Naive thymus-derived CD4-positive, alpha-beta T cell (primary cell): Measurements from ENCODE around the gene CLEC4A. TPM values are rescaled to one million over a fixed set of nuclear protein-coding genes. Genes with fewer than 3 reads are reported as not detected.
A peak's percentile ranks its signal among the peaks of the same experiment; 100 is the strongest.

Experiments used
- ATAC-seq: fragments of 150-1000 bp; cut with Tn5 transposase; 2 replicates; pipeline ENCODE4 v1.10.0; 2021; ENCODE audit warnings: mild to moderate bottlenecking, moderate library complexity
- CTCF ChIA-PET: fragments of 350-600 bp; sonication (Branson Sonifier 250); formaldehyde crosslinking; loops from one replicate; lab custom pipeline; 2021; ENCODE audit warnings: antibody characterized with exemption; lab: Charles Lee
- POLR2A ChIA-PET: fragments of 350-600 bp; sonication (Branson Sonifier 250); formaldehyde crosslinking; loops from one replicate; lab custom pipeline; 2021; ENCODE audit warnings: antibody characterized with exemption, inconsistent platforms; lab: Charles Lee
- DNase-seq, 9 donors: peaks; one replicate each; pipeline versions ENCODE4 v3.0.0 to v3.0.0-alpha.2; 2020 to 2022; ENCODE audit warnings: mixed read lengths in 1 of 9
- H3K27ac ChIP-seq: one replicate; pipeline ENCODE4 v1.7.0; 2013; ENCODE audit warnings: mild to moderate bottlenecking, low read depth, low read length, moderate library complexity
- H3K27me3 ChIP-seq, 2 donors: one replicate each; pipeline ENCODE4 v1.7.0; 2013; ENCODE audit warnings: low read length in 2 of 2, mild to moderate bottlenecking in 2 of 2, moderate library complexity in 2 of 2; ENCODE audit not compliant: control insufficient read depth in 2 of 2, insufficient read depth in 2 of 2
- H3K36me3 ChIP-seq, 3 experiments: 1 replicate in 2 of 3; 2 replicates in 1 of 3; pipeline ENCODE4 v1.7.0; 2013; ENCODE audit warnings: low read length in 3 of 3, mild to moderate bottlenecking in 3 of 3, moderate library complexity in 1 of 3; ENCODE audit not compliant: insufficient read depth in 3 of 3, control insufficient read depth in 2 of 3
- H3K4me1 ChIP-seq, 2 donors: one replicate each; pipeline ENCODE4 v1.7.0; 2013; ENCODE audit warnings: low read length in 2 of 2, mild to moderate bottlenecking in 2 of 2, moderate library complexity in 1 of 2; ENCODE audit not compliant: control insufficient read depth in 2 of 2, insufficient read depth in 2 of 2
- H3K4me3 ChIP-seq: 2 replicates; pipeline ENCODE4 v1.7.0; 2013; ENCODE audit warnings: mild to moderate bottlenecking, low read length
- H3K9me3 ChIP-seq, 3 experiments: 1 replicate in 2 of 3; 2 replicates in 1 of 3; pipeline ENCODE4 v1.7.0; 2013; ENCODE audit warnings: low read length in 3 of 3; ENCODE audit not compliant: control insufficient read depth in 2 of 3
- H3K27ac Mint-ChIP-seq, 9 donors: one replicate each; pipeline ENCODE4 v1.8.0; 2020 to 2022; ENCODE audit warnings: mixed read lengths in 9 of 9, mild to moderate bottlenecking in 8 of 9, moderate library complexity in 5 of 9, inconsistent platforms in 2 of 9
- H3K27me3 Mint-ChIP-seq, 5 donors: one replicate each; pipeline ENCODE4 v1.8.0; 2021 to 2022; ENCODE audit warnings: mixed read lengths in 5 of 5, mild to moderate bottlenecking in 1 of 5
- H3K36me3 Mint-ChIP-seq, 5 donors: one replicate each; pipeline ENCODE4 v1.8.0; 2020 to 2022; ENCODE audit warnings: mixed read lengths in 5 of 5, mild to moderate bottlenecking in 3 of 5, inconsistent platforms in 1 of 5
- H3K4me1 Mint-ChIP-seq, 7 donors: one replicate each; pipeline ENCODE4 v1.8.0; 2020 to 2022; ENCODE audit warnings: mixed read lengths in 7 of 7, mild to moderate bottlenecking in 3 of 7, inconsistent platforms in 1 of 7
- H3K4me3 Mint-ChIP-seq, 10 donors: one replicate each; pipeline ENCODE4 v1.8.0; 2020 to 2022; ENCODE audit warnings: mild to moderate bottlenecking in 10 of 10, mixed read lengths in 10 of 10, moderate library complexity in 6 of 10, inconsistent platforms in 2 of 10
- H3K9me3 Mint-ChIP-seq, 11 donors: one replicate each; pipeline ENCODE4 v1.8.0; 2020 to 2022; ENCODE audit warnings: mixed read lengths in 11 of 11, mild to moderate bottlenecking in 4 of 11, inconsistent platforms in 1 of 11, moderate library complexity in 1 of 11
- intact Hi-C, 2 donors: fragments of 100-400 bp; cut with micrococcal nuclease; formaldehyde crosslinking; loops; one replicate each; pipeline ENCODE4 v1.15.1; 2023
- polyA plus RNA-seq, 2 donors: library from polyadenylated mRNA; unstranded; fragments of 300-500 nt; fragmentation: Illumina TruSeq; gene quantifications; one replicate each; pipeline ENCODE4 v1.2.3, GENCODE V29; 2021
- total RNA-seq, 6 experiments: library from RNA in 5 of 6; stranded (reverse) in 5 of 6; gene quantifications; 1 replicate in 5 of 6; 2 replicates in 1 of 6; pipeline ENCODE4 v1.2.3 and lab custom pipeline; 2021 to 2026

Gene CLEC4A
- total RNA-seq (10 to 100 TPM in 1 of 5 experiments, 1 to 10 TPM in 2, under 1 TPM in 2; 0.30 to 25.8 (median 1.3) TPM), polyA plus RNA-seq (1 to 10 TPM in 1 of 2 donors, under 1 TPM in 1; 0.59 to 2.1 TPM), total RNA-seq (lab: John Stamatoyannopoulos, UW) (not detected)

DNA sequence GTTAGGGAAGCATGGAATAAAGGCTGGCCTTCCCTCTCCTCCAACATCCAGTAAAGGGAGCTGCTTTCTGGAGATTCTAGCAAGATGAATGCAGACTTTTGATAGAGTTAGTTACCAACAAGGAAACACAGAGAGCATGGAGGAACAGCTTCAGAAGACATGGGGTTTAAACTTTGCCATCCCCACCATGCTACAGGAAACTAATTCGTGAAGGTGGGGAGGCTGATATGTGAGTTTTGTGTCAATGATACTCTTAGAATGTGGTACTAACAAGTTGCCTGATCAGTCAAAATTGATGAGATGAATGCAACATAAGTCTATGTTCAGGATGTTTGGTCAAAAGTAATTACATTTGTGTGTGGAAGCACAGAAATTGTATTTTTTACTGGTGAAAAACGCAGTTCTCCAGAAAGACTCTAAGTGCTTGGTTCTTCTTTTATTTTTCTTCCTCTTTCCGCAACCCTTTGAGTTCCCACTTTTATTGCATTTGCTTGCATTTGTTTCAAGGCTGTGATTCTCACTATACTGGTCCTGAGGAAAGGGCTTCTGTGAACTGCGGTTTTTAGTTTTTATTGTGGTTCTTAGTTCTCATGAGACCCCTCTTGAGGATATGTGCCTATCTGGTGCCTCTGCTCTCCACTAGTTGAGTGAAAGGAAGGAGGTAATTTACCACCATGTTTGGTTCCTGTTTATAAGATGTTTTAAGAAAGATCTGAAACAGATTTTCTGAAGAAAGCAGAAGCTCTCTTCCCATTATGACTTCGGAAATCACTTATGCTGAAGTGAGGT, at the start of gene CLEC4A:
TSS of gene CLEC4A (plus strand) at position 494 of the 789 bp plus-strand sequence. CDS start at position 756, 262 bp downstream.
- intact Hi-C loops, result no loop called here
- ATAC-seq (peak; percentile 60), DNase-seq (no peak)
- Histone ChIP-seq H3K9me3 (no peaks in the 10 kb centered on the region), H3K27me3 (no peaks in the 10 kb centered on the region), H3K4me3 (no peak within 1 kb of the TSS), H3K4me1 (peaks cover 0 to 8% of the 10 kb centered on the region in 2 donors), H3K27ac (no peak within 1 kb of the TSS), H3K36me3 (no peaks in the 10 kb centered on the region)
- Mint-ChIP-seq H3K36me3 (peaks cover 0 to 38% (median 6%) of the 10 kb centered on the region in 5 donors), H3K27ac (peak within 1 kb of the TSS in 6 of 9 donors; percentile 6 to 72 (median 64)), H3K27me3 (no peaks in the 10 kb centered on the region), H3K4me1 (peaks cover 13 to 44% (median 29%) of the 10 kb centered on the region in 7 donors), H3K9me3 (no peaks in the 10 kb centered on the region), H3K4me3 (peak within 1 kb of the TSS in 1 of 10 donors; percentile 7)
- ChIA-PET POLR2A (no interaction called here), CTCF (no interaction called here)

DNA sequence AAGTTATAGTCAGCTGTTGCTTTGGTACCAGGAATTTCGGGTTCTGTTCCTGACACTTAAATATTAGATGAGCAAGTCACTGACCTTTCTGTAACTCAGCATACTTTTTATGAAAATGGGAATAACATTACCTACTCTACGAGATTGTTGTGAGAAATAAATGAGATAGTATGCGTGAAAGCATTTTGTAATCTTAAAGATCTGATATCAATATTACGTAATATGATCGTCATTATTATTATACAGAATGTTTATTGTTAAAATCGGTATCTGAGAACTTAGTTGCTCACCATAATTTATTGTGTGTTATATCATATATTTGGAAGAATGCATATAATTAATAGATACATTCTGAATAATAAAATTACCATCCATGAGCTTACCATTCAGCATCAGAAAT, 47.5 kb upstream of the CLEC4A start:
- POLR2A ChIA-PET, result interaction anchor here (1.3 to 10.0 kb wide), 4 partner anchors 9 to 49 kb away, joined by 3 to 178 read pairs (median 8); partner anchors contain the start of genes C3AR1 and FOXJ2
- DNase-seq (no peak), ATAC-seq (no peak)
- Mint-ChIP-seq H3K36me3 (no peaks in the 10 kb centered on the region), H3K27me3 (peaks cover 0 to 2% (median 0%) of the 10 kb centered on the region in 5 donors), H3K4me3 (no peak overlapping the region), H3K4me1 (peaks cover 11 to 42% (median 29%) of the 10 kb centered on the region in 7 donors), H3K27ac (no peak overlapping the region), H3K9me3 (no peaks in the 10 kb centered on the region)
- no peaks in the 10 kb centered on the region for H3K9me3 ChIP-seq
- CTCF ChIA-PET, result interaction anchor here (1.2 to 7.8 kb wide), 3 partner anchors 30 to 216 kb away, joined by 4 to 158 read pairs (median 4); no protein-coding TSS in a partner anchor
- no peaks in the 10 kb centered on the region for H3K27me3 ChIP-seq
- H3K36me3 ChIP-seq, result no peaks in the 10 kb centered on the region
- no peak overlapping the region for H3K27ac ChIP-seq
- H3K4me3 ChIP-seq, result no peak overlapping the region
- H3K4me1 ChIP-seq, result peaks cover 9 to 32% of the 10 kb centered on the region in 2 donors
- intact Hi-C loops, result no loop called here

DNA sequence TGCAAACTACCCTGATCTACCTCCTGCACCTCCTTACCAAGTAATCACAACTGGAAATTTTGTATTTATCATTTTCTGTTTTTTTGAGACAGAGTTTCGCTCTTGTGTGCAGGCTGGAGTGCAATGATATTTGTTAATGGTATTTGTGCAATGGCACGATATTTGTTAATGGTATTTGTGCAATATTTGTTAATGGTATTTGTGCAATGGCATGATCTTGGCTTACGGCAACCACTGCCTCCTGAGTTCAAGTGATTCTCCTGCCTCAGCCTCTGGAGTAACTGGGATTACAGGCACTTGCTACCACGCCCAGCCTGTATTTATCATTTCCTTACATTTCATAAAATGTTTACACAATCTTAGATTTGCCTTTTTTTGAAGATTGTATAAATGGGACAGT, 47.1 kb upstream of the CLEC4A start:
- Mint-ChIP-seq H3K9me3 (no peaks in the 10 kb centered on the region), H3K27ac (peak overlapping the region in 2 of 9 donors; percentile 32 to 97), H3K4me1 (peaks cover 11 to 47% (median 29%) of the 10 kb centered on the region in 7 donors), H3K27me3 (peaks cover 0 to 2% (median 0%) of the 10 kb centered on the region in 5 donors), H3K4me3 (no peak overlapping the region), H3K36me3 (no peaks in the 10 kb centered on the region)
- CTCF ChIA-PET, result interaction anchor here (1.0 to 7.8 kb wide), 5 partner anchors 26 to 42 kb away, joined by 3 to 158 read pairs (median 13); no protein-coding TSS in a partner anchor
- H3K36me3 ChIP-seq, result no peaks in the 10 kb centered on the region
- H3K9me3 ChIP-seq, result no peaks in the 10 kb centered on the region
- no peak overlapping the region for H3K4me3 ChIP-seq
- POLR2A ChIA-PET, result interaction anchor here (1.3 to 10.0 kb wide), 5 partner anchors 9 to 142 kb away, joined by 3 to 178 read pairs (median 13); partner anchors contain the start of genes C3AR1, FOXJ2 and SLC2A3
- peaks cover 14 to 36% of the 10 kb centered on the region in 2 donors for H3K4me1 ChIP-seq
- no peak for DNase-seq
- H3K27me3 ChIP-seq, result no peaks in the 10 kb centered on the region
- intact Hi-C loops, result no loop called here
- H3K27ac ChIP-seq, result no peak overlapping the region
- no peak for ATAC-seq

DNA sequence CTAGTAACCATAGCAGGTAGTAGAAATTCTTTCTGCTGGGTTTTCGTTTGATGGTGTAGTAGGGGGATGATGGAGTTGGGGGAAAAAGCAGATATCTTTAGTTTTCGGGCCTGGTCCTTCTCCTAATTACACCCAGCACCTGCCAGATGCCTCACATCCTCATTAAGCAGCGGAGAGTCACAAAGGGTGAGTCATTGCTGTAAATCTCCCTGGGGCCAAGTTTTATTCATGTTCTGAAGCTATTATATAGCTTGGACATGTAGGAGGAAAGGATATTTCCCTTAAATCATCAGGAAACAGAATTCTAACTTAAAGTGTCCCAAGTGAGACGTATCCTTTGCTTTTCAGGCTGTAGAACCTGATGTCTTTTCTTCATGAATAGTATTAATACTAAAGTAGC, 46.2 kb upstream of the CLEC4A start:
- H3K27me3 Mint-ChIP-seq, result peaks cover 0 to 2% (median 0%) of the 10 kb centered on the region in 5 donors
- peak overlapping the region in 6 of 9 donors; percentile 1 to 100 (median 61) for H3K27ac Mint-ChIP-seq
- CTCF ChIA-PET, result interaction anchor here (1.0 to 7.8 kb wide), 8 partner anchors 10 to 214 kb away, joined by 3 to 158 read pairs (median 11); partner anchors contain the start of gene C3AR1
- no peak overlapping the region for H3K4me3 Mint-ChIP-seq
- intact Hi-C loops, result no loop called here
- H3K36me3 Mint-ChIP-seq, result no peaks in the 10 kb centered on the region
- peaks cover 15 to 36% of the 10 kb centered on the region in 2 donors for H3K4me1 ChIP-seq
- peaks cover 11 to 51% (median 30%) of the 10 kb centered on the region in 7 donors for H3K4me1 Mint-ChIP-seq
- H3K9me3 Mint-ChIP-seq, result peaks cover 0 to 1% (median 0%) of the 10 kb centered on the region in 11 donors
- H3K27ac ChIP-seq, result no peak overlapping the region
- POLR2A ChIA-PET, result interaction anchor here (0.7 to 10.0 kb wide), 5 partner anchors 9 to 143 kb away, joined by 3 to 178 read pairs (median 6); partner anchors contain the start of genes FOXJ2 and SLC2A3
- DNase-seq (no peak), ATAC-seq (no peak)
- no peaks in the 10 kb centered on the region for H3K27me3 ChIP-seq
- no peaks in the 10 kb centered on the region for H3K36me3 ChIP-seq
- no peak overlapping the region for H3K4me3 ChIP-seq
- H3K9me3 ChIP-seq, result no peaks in the 10 kb centered on the region

DNA sequence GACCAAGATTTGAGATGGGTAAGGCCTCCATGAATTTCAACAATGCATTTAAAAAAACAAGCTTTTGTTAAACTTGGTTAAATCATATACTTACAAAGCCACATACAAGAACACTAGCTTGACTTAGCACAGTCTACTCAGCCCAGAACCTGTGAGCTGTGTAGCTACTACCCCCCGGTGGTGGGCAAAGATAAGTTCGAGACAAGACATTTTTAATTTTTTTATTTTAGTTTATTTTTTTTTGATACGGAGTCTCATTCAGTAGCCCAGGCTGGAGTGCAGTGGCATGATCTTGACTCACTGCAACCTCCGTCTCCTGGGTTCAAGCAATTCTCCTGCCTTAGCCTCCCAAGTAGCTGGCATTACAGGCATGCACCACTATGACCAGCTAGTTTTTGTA, 45.0 kb upstream of the CLEC4A start:
- H3K27ac Mint-ChIP-seq, result peak overlapping the region in 8 of 9 donors; percentile 86 to 100 (median 98)

More for the DNA sequence above, 45.0 kb upstream of the CLEC4A start:
- Mint-ChIP-seq H3K9me3 (peaks cover 0 to 1% (median 0%) of the 10 kb centered on the region in 11 donors), H3K4me1 (peaks cover 19 to 63% (median 41%) of the 10 kb centered on the region in 7 donors), H3K4me3 (peak overlapping the region in 6 of 10 donors; percentile 18 to 49 (median 30)), H3K27me3 (peaks cover 0 to 2% (median 0%) of the 10 kb centered on the region in 5 donors), H3K36me3 (peaks cover 0 to 3% (median 0%) of the 10 kb centered on the region in 5 donors)
- DNase-seq (peak in 8 of 9 donors; percentile 36 to 82 (median 78)), ATAC-seq (peak; percentile 45)
- CTCF ChIA-PET, result interaction anchor here (0.6 to 7.8 kb wide), 22 partner anchors 9 to 219 kb away, joined by 3 to 158 read pairs (median 9); partner anchors contain the start of gene C3AR1
- Histone ChIP-seq H3K4me3 (no peak overlapping the region), H3K27ac (peak overlapping the region; percentile 94), H3K36me3 (no peaks in the 10 kb centered on the region), H3K4me1 (peaks cover 21 to 40% of the 10 kb centered on the region in 2 donors), H3K27me3 (no peaks in the 10 kb centered on the region), H3K9me3 (no peaks in the 10 kb centered on the region)
- POLR2A ChIA-PET, result interaction anchor here (0.6 to 10.0 kb wide), 14 partner anchors 9 to 219 kb away, joined by 3 to 178 read pairs (median 6); partner anchors contain the start of genes C3AR1, FOXJ2 and SLC2A3
- intact Hi-C loops, result loop anchor here (1.0 kb wide), 8 partner anchors 12 to 218 kb away; partner anchors contain the start of genes C3AR1 (in 1 of the 2) and FOXJ2 (in 1 of the 2)
